ENCODE measurements around the gene ELOB. TPM values are rescaled to one million over a fixed set of nuclear protein-coding genes. Genes with fewer than 3 reads are reported as not detected.

Gene ELOB
- total RNA-seq, 1 experiment from 2014 or later, result 289 TPM

- Histone ChIP-seq H2AFZ (ENCODE audit: low read length) (no peak overlapping the region), H3K9me2 (replicated peaks; ENCODE audit: low read length) (no peaks in the 10 kb centered on the region), H3K9ac (ENCODE audit: low read length) (no peak overlapping the region), H3F3A (ENCODE audit: low read length, unreplicated experiment) (no peaks in the 10 kb centered on the region), H3K79me2 (ENCODE audit: low read length) (no peaks in the 10 kb centered on the region), H3K4me2 (ENCODE audit: low read length) (no peak overlapping the region), H3K4me1 (ENCODE audit: insufficient read depth, low read length) (no peaks in the 10 kb centered on the region), H3K27ac (ENCODE audit: low read length) (no peak overlapping the region), H3K27me3 (ENCODE audit: low read length) (no peaks in the 10 kb centered on the region), H4K20me1 (ENCODE audit: low read length) (no peaks in the 10 kb centered on the region), H3K36me3 (ENCODE audit: low read depth, low read length) (no peaks in the 10 kb centered on the region), H3K9me3 (ENCODE audit: low read length) (no peaks in the 10 kb centered on the region), H3K4me3 (ENCODE audit: low read length) (no peak overlapping the region)
- DNase-seq (no peak), ATAC-seq (no peak)
- intact Hi-C loops (cut with micrococcal nuclease), result loop anchor here (10.0 kb wide), 1 partner anchor 47 kb away; the partner anchor contains the start of gene ELOB
- no peak for TF ChIP-seq EZH2phosphoT487 (IDR thresholded peaks at IDR 0.05; ENCODE audit: borderline replicate concordance, low read length)
- no peak for TF ChIP-seq CTCF (conservative IDR thresholded peaks at IDR 0.05; ENCODE audit: low read depth, low read length)
- no peak for TF ChIP-seq EZH2 (IDR thresholded peaks at IDR 0.05; ENCODE audit: low read length, unreplicated experiment)
- BruUV-seq (replicated peaks), result no TSS peak
- ChIA-PET CTCF (no interaction called here), POLR2A (ENCODE audit: unreplicated experiment) (no interaction called here)
Observed at GRCh38 chr16:2822158-2822495, 45.0 kb upstream of the ELOB start.

- Histone ChIP-seq H4K20me1 (ENCODE audit: low read length) (no peaks in the 10 kb centered on the region), H3K36me3 (ENCODE audit: low read depth, low read length) (no peaks in the 10 kb centered on the region), H2AFZ (ENCODE audit: low read length) (no peak overlapping the region), H3K4me3 (ENCODE audit: low read length) (no peak overlapping the region), H3K27ac (ENCODE audit: low read length) (no peak overlapping the region), H3K4me1 (ENCODE audit: insufficient read depth, low read length) (no peaks in the 10 kb centered on the region), H3K9me3 (ENCODE audit: low read length) (no peaks in the 10 kb centered on the region), H3F3A (ENCODE audit: low read length, unreplicated experiment) (no peaks in the 10 kb centered on the region), H3K4me2 (ENCODE audit: low read length) (no peak overlapping the region), H3K9me2 (replicated peaks; ENCODE audit: low read length) (no peaks in the 10 kb centered on the region), H3K79me2 (ENCODE audit: low read length) (no peaks in the 10 kb centered on the region), H3K27me3 (ENCODE audit: low read length) (no peaks in the 10 kb centered on the region), H3K9ac (ENCODE audit: low read length) (no peak overlapping the region)
- CTCF ChIA-PET, result no interaction called here
- intact Hi-C loops (cut with micrococcal nuclease), result loop anchor here (10.0 kb wide), 1 partner anchor 47 kb away; the partner anchor contains the start of gene ELOB
- BruUV-seq (replicated peaks), result no TSS peak
- POLR2A ChIA-PET (ENCODE audit: unreplicated experiment), result no interaction called here
- TF ChIP-seq CTCF (conservative IDR thresholded peaks at IDR 0.05; ENCODE audit: low read depth, low read length), result no peak
- TF ChIP-seq EZH2 (IDR thresholded peaks at IDR 0.05; ENCODE audit: low read length, unreplicated experiment), result no peak
- TF ChIP-seq EZH2phosphoT487 (IDR thresholded peaks at IDR 0.05; ENCODE audit: borderline replicate concordance, low read length), result no peak
- ATAC-seq (no peak), DNase-seq (no peak)
Observed at GRCh38 chr16:2821487-2822157, 44.5 kb upstream of the ELOB start.

DNA sequence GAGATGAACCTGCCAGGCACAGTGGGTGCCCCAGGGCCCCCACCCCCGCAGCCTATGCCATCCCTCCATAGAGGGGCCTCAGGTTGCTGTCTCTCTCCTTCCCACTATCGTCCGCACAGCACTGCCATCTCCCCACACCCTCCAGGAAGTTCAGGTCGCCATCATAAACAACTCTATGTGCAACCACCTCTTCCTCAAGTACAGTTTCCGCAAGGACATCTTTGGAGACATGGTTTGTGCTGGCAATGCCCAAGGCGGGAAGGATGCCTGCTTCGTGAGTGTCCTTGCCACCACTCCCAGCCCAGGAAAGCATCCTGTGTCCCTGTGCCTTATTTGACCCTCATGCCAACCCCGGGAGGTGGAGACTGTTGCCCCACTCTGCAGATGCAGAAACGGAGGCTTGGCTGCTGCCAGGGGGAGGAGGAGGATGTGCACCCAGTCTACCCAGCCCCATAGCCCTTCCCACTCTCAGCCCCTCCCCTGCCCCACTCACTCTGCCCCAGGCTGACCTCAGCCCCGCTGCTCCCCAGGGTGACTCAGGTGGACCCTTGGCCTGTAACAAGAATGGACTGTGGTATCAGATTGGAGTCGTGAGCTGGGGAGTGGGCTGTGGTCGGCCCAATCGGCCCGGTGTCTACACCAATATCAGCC lies 43.9 kb upstream of the ELOB start:
- no peak for DNase-seq
- no peak for ATAC-seq
- no peaks in the 10 kb centered on the region for H3K4me1 ChIP-seq (ENCODE audit: insufficient read depth, low read length)
- no peaks in the 10 kb centered on the region for H3K27me3 ChIP-seq (ENCODE audit: low read length)
- no peak overlapping the region for H2AFZ ChIP-seq (ENCODE audit: low read length)
- H3K9me3 ChIP-seq (ENCODE audit: low read length), result no peaks in the 10 kb centered on the region
- intact Hi-C loops (cut with micrococcal nuclease), result loop anchor here (10.0 kb wide), 1 partner anchor 46 kb away; the partner anchor contains the start of gene ELOB
- no peaks in the 10 kb centered on the region for H3F3A ChIP-seq (ENCODE audit: low read length, unreplicated experiment)
- no peaks in the 10 kb centered on the region for H3K36me3 ChIP-seq (ENCODE audit: low read depth, low read length)
- H3K79me2 ChIP-seq (ENCODE audit: low read length), result no peaks in the 10 kb centered on the region
- H3K4me2 ChIP-seq (ENCODE audit: low read length), result no peak overlapping the region
- no peaks in the 10 kb centered on the region for H4K20me1 ChIP-seq (ENCODE audit: low read length)
- H3K4me3 ChIP-seq (ENCODE audit: low read length), result no peak overlapping the region
- ChIA-PET POLR2A (ENCODE audit: unreplicated experiment) (no interaction called here), CTCF (no interaction called here)
- H3K27ac ChIP-seq (ENCODE audit: low read length), result no peak overlapping the region
- BruUV-seq (replicated peaks), result no TSS peak
- no peaks in the 10 kb centered on the region for H3K9me2 ChIP-seq (replicated peaks; ENCODE audit: low read length)
- no peak overlapping the region for H3K9ac ChIP-seq (ENCODE audit: low read length)
- TF ChIP-seq EZH2phosphoT487 (IDR thresholded peaks at IDR 0.05; ENCODE audit: borderline replicate concordance, low read length) (no peak), CTCF (conservative IDR thresholded peaks at IDR 0.05; ENCODE audit: low read depth, low read length) (no peak), EZH2 (IDR thresholded peaks at IDR 0.05; ENCODE audit: low read length, unreplicated experiment) (no peak)
